Osteocyte (in vitro differentiated cells): ENCODE data around the gene FAM78A. TPM values are rescaled to one million over a fixed set of nuclear protein-coding genes. Genes with fewer than 3 reads are reported as not detected.

Source experiments
- DNase-seq: peaks from one replicate; pipeline ENCODE4 v3.0.0; 2021; ENCODE audit warnings: mixed read lengths; ENCODE audit not compliant: unreplicated experiment; ENCODE audit errors: extremely low spot score
- H3K27ac Mint-ChIP-seq: one replicate; pipeline ENCODE4 v1.8.0; 2021; ENCODE audit warnings: mild to moderate bottlenecking, mixed read lengths; ENCODE audit not compliant: unreplicated experiment
- H3K27me3 Mint-ChIP-seq: one replicate; pipeline ENCODE4 v1.8.0; 2021; ENCODE audit warnings: mixed read lengths; ENCODE audit not compliant: unreplicated experiment
- H3K36me3 Mint-ChIP-seq: one replicate; pipeline ENCODE4 v1.8.0; 2021; ENCODE audit warnings: mixed read lengths; ENCODE audit not compliant: unreplicated experiment
- H3K4me1 Mint-ChIP-seq: one replicate; pipeline ENCODE4 v1.8.0; 2021; ENCODE audit warnings: mixed read lengths; ENCODE audit not compliant: unreplicated experiment
- H3K4me3 Mint-ChIP-seq: one replicate; pipeline ENCODE4 v1.8.0; 2021; ENCODE audit warnings: mild to moderate bottlenecking, moderate library complexity, mixed read lengths; ENCODE audit not compliant: unreplicated experiment
- H3K9me3 Mint-ChIP-seq: one replicate; pipeline ENCODE4 v1.8.0; 2021; ENCODE audit warnings: mixed read lengths; ENCODE audit not compliant: unreplicated experiment
- total RNA-seq: library from RNA; stranded (reverse); gene quantifications from 2 replicates; pipeline ENCODE4 v1.2.1, GENCODE V29; 2021
- TF ChIP-seq, protein P1 (sequence below): fragments of 200-600 bp; sonication (generic); IDR thresholded peaks from 2 replicates; pipeline ENCODE4 v1.5.0; 2021; ENCODE audit warnings: antibody characterized with exemption, mild to moderate bottlenecking, moderate library complexity

FAM78A gene
- total RNA-seq, 1 donor from 2014 or later: 1.0 TPM

DNA sequence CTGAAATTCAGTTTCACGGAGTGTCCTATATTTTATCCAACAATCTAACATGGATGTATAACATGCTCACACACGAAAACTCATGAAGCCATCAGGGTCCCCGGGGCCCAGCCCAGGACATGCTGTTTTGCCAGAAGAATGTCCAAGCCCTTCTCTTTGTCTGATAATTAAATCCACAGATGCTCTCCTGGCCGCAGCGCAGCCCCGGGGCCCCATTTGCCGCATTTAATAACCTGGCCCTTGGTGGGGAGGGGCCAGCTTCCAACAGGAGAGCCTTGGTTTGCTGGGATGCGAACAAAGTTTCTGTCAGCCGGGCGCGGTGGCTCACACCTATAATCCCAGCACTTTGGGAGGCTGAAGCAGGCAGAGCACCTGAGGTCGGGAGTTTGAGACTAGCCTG lies 43.2 kb upstream of the FAM78A start:
- TF ChIP-seq, protein P1, sequence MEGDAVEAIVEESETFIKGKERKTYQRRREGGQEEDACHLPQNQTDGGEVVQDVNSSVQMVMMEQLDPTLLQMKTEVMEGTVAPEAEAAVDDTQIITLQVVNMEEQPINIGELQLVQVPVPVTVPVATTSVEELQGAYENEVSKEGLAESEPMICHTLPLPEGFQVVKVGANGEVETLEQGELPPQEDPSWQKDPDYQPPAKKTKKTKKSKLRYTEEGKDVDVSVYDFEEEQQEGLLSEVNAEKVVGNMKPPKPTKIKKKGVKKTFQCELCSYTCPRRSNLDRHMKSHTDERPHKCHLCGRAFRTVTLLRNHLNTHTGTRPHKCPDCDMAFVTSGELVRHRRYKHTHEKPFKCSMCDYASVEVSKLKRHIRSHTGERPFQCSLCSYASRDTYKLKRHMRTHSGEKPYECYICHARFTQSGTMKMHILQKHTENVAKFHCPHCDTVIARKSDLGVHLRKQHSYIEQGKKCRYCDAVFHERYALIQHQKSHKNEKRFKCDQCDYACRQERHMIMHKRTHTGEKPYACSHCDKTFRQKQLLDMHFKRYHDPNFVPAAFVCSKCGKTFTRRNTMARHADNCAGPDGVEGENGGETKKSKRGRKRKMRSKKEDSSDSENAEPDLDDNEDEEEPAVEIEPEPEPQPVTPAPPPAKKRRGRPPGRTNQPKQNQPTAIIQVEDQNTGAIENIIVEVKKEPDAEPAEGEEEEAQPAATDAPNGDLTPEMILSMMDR: no peak
- H3K27me3 Mint-ChIP-seq: peaks cover 7% of the 10 kb centered on the region
- no peaks in the 10 kb centered on the region for H3K4me1 Mint-ChIP-seq

DNA sequence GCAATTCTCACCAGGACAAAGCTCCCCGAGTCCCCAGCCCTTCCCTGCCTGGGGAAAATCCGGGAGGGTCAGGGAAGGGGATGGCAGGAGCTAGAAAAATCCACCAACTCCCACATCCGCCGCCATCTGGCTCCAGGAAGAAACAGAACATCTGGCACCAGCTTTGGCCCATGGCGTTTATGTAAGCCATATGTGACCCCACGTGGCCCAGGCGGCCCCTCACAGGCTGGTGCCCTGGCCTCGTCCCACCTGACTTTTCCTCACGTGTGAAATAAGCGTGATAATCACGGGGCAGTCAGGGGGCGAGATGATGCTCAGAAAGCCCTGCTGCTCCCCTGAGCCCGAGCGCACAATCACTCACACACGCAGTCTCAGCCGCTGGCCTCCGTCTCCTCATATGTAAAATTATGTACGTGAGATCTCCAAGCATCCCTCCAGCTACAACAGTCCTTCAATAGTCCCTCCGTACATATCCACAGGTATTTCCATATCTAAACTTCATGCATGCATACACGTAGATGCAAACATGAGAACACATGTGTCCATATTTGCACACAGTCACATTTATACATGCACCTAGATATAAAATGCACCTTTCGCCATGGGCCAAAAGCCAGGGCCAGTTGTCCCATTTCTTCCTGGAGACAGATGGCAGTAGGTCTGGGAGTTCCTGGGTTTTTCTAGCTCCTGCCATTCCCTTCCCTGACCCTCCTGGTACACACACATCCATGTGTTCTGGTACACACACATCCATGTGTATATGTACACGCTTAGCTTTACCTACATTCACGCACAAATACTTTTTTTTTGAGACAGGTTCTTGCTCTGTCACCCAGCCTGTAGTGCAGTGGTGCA lies 42.1 kb upstream of the FAM78A start:
- TF ChIP-seq, protein P1: no peak
- no peak overlapping the region for H3K4me3 Mint-ChIP-seq
- H3K4me1 Mint-ChIP-seq: no peaks in the 10 kb centered on the region
- peaks cover 7% of the 10 kb centered on the region for H3K27me3 Mint-ChIP-seq
- DNase-seq: no peak
- no peak overlapping the region for H3K27ac Mint-ChIP-seq
- H3K36me3 Mint-ChIP-seq: no peaks in the 10 kb centered on the region
- H3K9me3 Mint-ChIP-seq: no peaks in the 10 kb centered on the region

More for the DNA sequence above, 43.2 kb upstream of the FAM78A start:
- H3K27ac Mint-ChIP-seq: no peak overlapping the region
- no peaks in the 10 kb centered on the region for H3K36me3 Mint-ChIP-seq
- DNase-seq: no peak
- H3K9me3 Mint-ChIP-seq: no peaks in the 10 kb centered on the region
- H3K4me3 Mint-ChIP-seq: no peak overlapping the region

DNA sequence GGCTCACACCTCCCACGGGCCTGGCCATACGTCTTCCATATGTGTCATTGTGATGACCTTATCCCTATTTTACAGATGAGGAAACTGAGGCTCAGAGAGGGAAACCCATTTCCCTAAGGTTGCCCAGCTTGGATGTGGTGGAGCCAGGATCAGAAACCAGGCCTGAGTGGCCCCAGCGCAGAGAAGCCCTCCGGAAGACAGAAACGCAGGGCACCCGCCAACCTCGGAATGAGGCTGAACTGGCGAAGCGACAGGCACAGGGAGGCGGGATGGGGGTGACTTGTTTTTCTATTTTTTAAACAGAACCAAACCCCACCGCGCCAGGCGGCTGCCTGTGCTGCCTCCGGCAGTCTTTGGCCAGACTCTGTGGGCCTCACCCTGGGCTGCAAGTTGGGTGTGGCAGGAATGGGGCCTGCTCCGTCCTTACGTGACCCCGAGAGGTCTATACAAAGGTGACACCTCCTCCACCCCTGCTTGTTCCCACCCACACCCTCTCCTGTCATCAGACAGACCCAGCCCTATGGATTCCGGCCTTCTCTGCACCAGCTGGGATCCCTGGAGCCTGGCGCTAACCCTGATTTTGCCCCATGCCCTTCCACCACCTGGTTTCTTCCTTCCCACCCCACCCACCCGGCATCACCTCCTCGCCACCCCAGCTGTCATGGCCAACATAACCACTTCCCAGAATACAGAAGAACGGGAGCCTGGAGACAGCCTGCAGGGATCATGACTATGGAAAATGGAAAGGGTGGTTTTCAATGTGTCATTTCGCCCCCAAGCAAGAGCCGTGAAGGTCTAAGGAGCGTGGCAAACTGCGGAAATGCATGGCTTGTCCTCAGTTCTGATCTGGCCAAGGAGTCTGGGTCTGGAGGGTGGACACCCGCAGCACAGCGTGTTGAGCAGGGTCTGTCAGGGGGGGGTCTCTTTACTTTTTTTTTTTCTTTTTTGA lies 36.8 kb upstream of the FAM78A start:
- H3K4me3 Mint-ChIP-seq: no peak overlapping the region
- no peaks in the 10 kb centered on the region for H3K4me1 Mint-ChIP-seq
- no peak for DNase-seq

DNA sequence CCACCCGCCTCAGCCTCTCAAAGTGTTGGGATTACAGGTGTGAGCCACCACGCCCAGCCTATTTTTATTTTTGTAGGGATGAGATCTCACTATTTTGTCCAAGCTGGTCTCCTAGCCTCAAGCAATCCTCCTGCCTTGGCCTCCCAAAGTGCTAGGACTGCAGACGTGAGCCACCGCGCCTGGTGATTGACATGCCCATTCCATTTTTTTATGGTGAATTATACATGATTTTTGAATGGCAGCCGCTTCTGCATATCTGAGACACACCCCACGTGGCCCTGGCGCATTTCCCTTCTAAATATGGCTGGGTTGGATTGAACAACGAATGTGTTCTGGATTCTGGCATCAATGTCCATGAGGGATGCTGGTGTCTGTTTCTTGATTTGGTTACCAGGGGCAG lies 35.9 kb upstream of the FAM78A start:
- Mint-ChIP-seq H3K9me3 (no peaks in the 10 kb centered on the region), H3K27me3 (no peaks in the 10 kb centered on the region), H3K36me3 (no peaks in the 10 kb centered on the region), H3K4me3 (no peak overlapping the region), H3K4me1 (no peaks in the 10 kb centered on the region), H3K27ac (no peak overlapping the region)
- TF ChIP-seq, protein P1: no peak
- no peak for DNase-seq

More for the DNA sequence above, 36.8 kb upstream of the FAM78A start:
- H3K27ac Mint-ChIP-seq: no peak overlapping the region
- H3K36me3 Mint-ChIP-seq: no peaks in the 10 kb centered on the region
- no peaks in the 10 kb centered on the region for H3K27me3 Mint-ChIP-seq
- TF ChIP-seq, protein P1: no peak
- no peaks in the 10 kb centered on the region for H3K9me3 Mint-ChIP-seq
